CD4-positive, alpha-beta T cell (primary cell): ENCODE data around the gene DDX43. TPM values are rescaled to one million over a fixed set of nuclear protein-coding genes. Genes with fewer than 3 reads are reported as not detected.

Source experiments
- ATAC-seq: fragments of 200-7000 bp; cut with Tn5 transposase; one replicate; pipeline ENCODE4 v1.10.0; 2022; ENCODE audit warnings: mild to moderate bottlenecking; ENCODE audit not compliant: poor library complexity
- CTCF ChIA-PET: fragments of 350-600 bp; sonication (Branson Sonifier 250); formaldehyde crosslinking; loops from one replicate; lab custom pipeline; 2021; ENCODE audit warnings: antibody characterized with exemption, inconsistent platforms; lab: Charles Lee
- POLR2A ChIA-PET: fragments of 350-600 bp; sonication (Branson Sonifier 250); formaldehyde crosslinking; loops from one replicate; lab custom pipeline; 2021; ENCODE audit warnings: antibody characterized with exemption, inconsistent platforms; lab: Charles Lee
- DNase-seq, 14 experiments: peaks; one replicate each; pipeline ENCODE4 v3.0.0-alpha.2; 2013 to 2020; ENCODE audit warnings: mixed read lengths in 2 of 14
- H3K27ac ChIP-seq, 2 donors: one replicate each; pipeline versions ENCODE4 v1.5.1 to v1.7.0; 2013; ENCODE audit warnings: low read length in 2 of 2, low read depth in 1 of 2, mild to moderate bottlenecking in 1 of 2
- H3K27me3 ChIP-seq, 2 experiments: 1 replicate in 1 of 2; 2 replicates in 1 of 2; pipeline versions ENCODE4 v1.6.1 to v1.7.0; 2013; ENCODE audit warnings: low read length in 2 of 2, control low read depth in 1 of 2, mild to moderate bottlenecking in 1 of 2, moderate library complexity in 1 of 2; ENCODE audit not compliant: insufficient read depth in 2 of 2, control insufficient read depth in 1 of 2
- H3K36me3 ChIP-seq: one replicate; pipeline ENCODE4 v1.6.1; 2013; ENCODE audit warnings: low read length, control low read depth; ENCODE audit not compliant: insufficient read depth
- H3K4me1 ChIP-seq: one replicate; pipeline ENCODE4 v1.6.1; 2013; ENCODE audit warnings: low read length, control low read depth; ENCODE audit not compliant: insufficient read depth
- H3K4me3 ChIP-seq: one replicate; pipeline ENCODE4 v1.5.1; 2013; ENCODE audit warnings: mild to moderate bottlenecking, low read length, moderate library complexity
- H3K9me3 ChIP-seq, 2 experiments: 1 replicate in 1 of 2; 2 replicates in 1 of 2; pipeline versions ENCODE4 v1.6.1 to v1.7.0; 2013; ENCODE audit warnings: low read length in 2 of 2, mild to moderate bottlenecking in 2 of 2, control low read depth in 1 of 2, moderate library complexity in 1 of 2; ENCODE audit not compliant: control insufficient read depth in 1 of 2, insufficient read depth in 1 of 2
- H3K27ac Mint-ChIP-seq: one replicate; pipeline ENCODE4 v1.8.0; 2020; ENCODE audit warnings: mixed read lengths
- H3K27me3 Mint-ChIP-seq: one replicate; pipeline ENCODE4 v1.8.0; 2021; ENCODE audit warnings: mixed read lengths
- H3K36me3 Mint-ChIP-seq: one replicate; pipeline ENCODE4 v1.8.0; 2021; ENCODE audit warnings: low read depth, mixed read lengths
- H3K4me1 Mint-ChIP-seq: one replicate; pipeline ENCODE4 v1.8.0; 2021; ENCODE audit warnings: low read depth, mixed read lengths
- H3K4me3 Mint-ChIP-seq: one replicate; pipeline ENCODE4 v1.8.0; 2020; ENCODE audit warnings: mild to moderate bottlenecking, mixed read lengths
- H3K9me3 Mint-ChIP-seq: one replicate; pipeline ENCODE4 v1.8.0; 2020; ENCODE audit warnings: mixed read lengths
- CTCF ChIP-seq: fragments of 200-600 bp; IDR thresholded peaks from one replicate; pipeline ENCODE4 v1.8.0; 2022; ENCODE audit warnings: antibody characterized with exemption, mild to moderate bottlenecking
- intact Hi-C, 2 experiments: fragments of 100-400 bp; cut with DNase I in 1 of 2; cut with micrococcal nuclease in 1 of 2; formaldehyde crosslinking; loops; one replicate each; pipeline versions ENCODE4 v1.15.1 to v1.9.0; 2023 to 2025; cut with DNase I, micrococcal nuclease
- polyA plus RNA-seq, 2 donors: library from polyadenylated mRNA; unstranded; fragments of 120-200 nt; gene quantifications; one replicate each; pipeline ENCODE4 v1.2.1, GENCODE V29; 2013
- total RNA-seq, 174 experiments: library from RNA in 2 of 174; stranded (reverse) in 2 of 174; gene quantifications; one replicate each; pipeline ENCODE4 v1.2.3 and lab custom pipeline; 2021 to 2026

DDX43 gene
- total RNA-seq = 1 to 10 TPM; 2.2 to 2.5 TPM
- 0.95 TPM for polyA plus RNA-seq (2013, experiment 1 of 2)
- polyA plus RNA-seq (2013, experiment 2 of 2) = 0.94 TPM
- 0 to 5.0 (median 0.90) reads per million in 172 experiments for total RNA-seq (lab: John Stamatoyannopoulos, UW)

- Histone ChIP-seq H3K4me3 (peak within 1 kb of the TSS; percentile 42), H3K4me1 (peaks cover 14% of the 10 kb centered on the region), H3K27me3 (no peaks in the 10 kb centered on the region), H3K27ac (peak within 1 kb of the TSS in 1 of 2 donors; percentile 64), H3K36me3 (no peaks in the 10 kb centered on the region), H3K9me3 (peaks cover 0 to 7% of the 10 kb centered on the region in 2 experiments)
- Mint-ChIP-seq H3K4me1 (peaks cover 21% of the 10 kb centered on the region), H3K27ac (peak within 1 kb of the TSS; percentile 96), H3K27me3 (no peaks in the 10 kb centered on the region), H3K36me3 (no peaks in the 10 kb centered on the region), H3K9me3 (no peaks in the 10 kb centered on the region), H3K4me3 (peak within 1 kb of the TSS; percentile 92)
- TF ChIP-seq CTCF = no peak
- DNase-seq (peak in 10 of 14 experiments; percentile 18 to 78 (median 49)), ATAC-seq (peak; percentile 88)
- ChIA-PET CTCF (no interaction called here), POLR2A (interaction anchor here (1.0 to 2.0 kb wide), 6 partner anchors 27 to 258 kb away, joined by 3 to 16 read pairs (median 8); partner anchors contain the start of genes CGAS and MTO1)
- intact Hi-C loops = no loop called here
Observed at GRCh38 chr6:73394577-73395354, at the start of gene DDX43. DDX43 (plus strand) TSS chr6:73394828; CDS start chr6:73394906, 78 bp downstream.

DNA sequence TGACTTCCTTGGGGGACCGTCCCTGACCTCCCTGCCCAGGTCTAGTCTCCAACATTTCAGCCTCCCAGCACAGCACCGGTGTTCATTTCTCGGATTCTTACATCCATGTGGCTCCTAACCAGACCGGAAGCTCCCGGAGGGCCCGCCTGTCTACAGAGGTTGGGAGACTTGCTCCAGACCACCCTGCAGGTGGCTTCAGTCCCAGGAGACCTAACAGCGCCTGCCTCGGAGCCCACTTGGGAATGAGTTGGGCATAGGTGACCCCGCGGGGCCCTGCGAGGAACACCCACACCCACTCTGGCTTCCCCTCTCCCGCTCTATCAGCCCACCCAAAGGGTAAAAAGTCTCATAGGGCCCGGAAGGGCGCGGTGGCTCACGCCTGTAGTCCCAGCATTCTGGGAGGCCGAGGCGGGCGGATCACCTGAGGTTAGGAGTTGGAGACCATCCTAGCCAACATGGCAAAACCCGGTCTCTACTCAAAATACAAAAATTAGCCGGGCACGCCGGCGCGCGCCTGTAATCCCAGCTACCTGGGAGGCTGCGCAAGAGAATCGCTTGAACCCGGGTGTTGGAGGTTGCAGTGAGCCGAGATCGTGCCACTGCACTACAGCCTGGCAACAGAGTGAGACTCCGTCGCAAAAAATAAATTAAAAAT, 46.0 kb upstream of the DDX43 start:
- Mint-ChIP-seq H3K4me1 (no peaks in the 10 kb centered on the region), H3K27me3 (peaks cover 46% of the 10 kb centered on the region), H3K27ac (no peak overlapping the region), H3K36me3 (no peaks in the 10 kb centered on the region), H3K9me3 (no peaks in the 10 kb centered on the region), H3K4me3 (no peak overlapping the region)
- Histone ChIP-seq H3K4me1 (peaks cover 7% of the 10 kb centered on the region), H3K4me3 (no peak overlapping the region), H3K27me3 (peaks cover 24 to 31% of the 10 kb centered on the region in 2 experiments), H3K27ac (no peak overlapping the region), H3K9me3 (peaks cover 0 to 11% of the 10 kb centered on the region in 2 experiments), H3K36me3 (no peaks in the 10 kb centered on the region)
- POLR2A ChIA-PET = no interaction called here
- DNase-seq = no peak
- no peak for ATAC-seq
- no peak for TF ChIP-seq CTCF
- intact Hi-C loops = no loop called here
- CTCF ChIA-PET = no interaction called here

- DNase-seq (no peak), ATAC-seq (no peak)
- intact Hi-C loops = no loop called here
- Histone ChIP-seq H3K4me1 (peaks cover 7% of the 10 kb centered on the region), H3K36me3 (no peaks in the 10 kb centered on the region), H3K27ac (no peak overlapping the region), H3K9me3 (peaks cover 0 to 14% of the 10 kb centered on the region in 2 experiments), H3K27me3 (peaks cover 24 to 31% of the 10 kb centered on the region in 2 experiments), H3K4me3 (no peak overlapping the region)
- no peaks in the 10 kb centered on the region for H3K9me3 Mint-ChIP-seq
- H3K27ac Mint-ChIP-seq = no peak overlapping the region
- H3K27me3 Mint-ChIP-seq = peaks cover 46% of the 10 kb centered on the region
- H3K36me3 Mint-ChIP-seq = no peaks in the 10 kb centered on the region
- ChIA-PET POLR2A (no interaction called here), CTCF (no interaction called here)
- no peaks in the 10 kb centered on the region for H3K4me1 Mint-ChIP-seq
- TF ChIP-seq CTCF = no peak
- no peak overlapping the region for H3K4me3 Mint-ChIP-seq
Observed at GRCh38 chr6:73349311-73349710, 45.3 kb upstream of the DDX43 start.
